Measurements from ENCODE around the gene RPTOR.
A peak's percentile ranks its signal among the peaks of the same experiment; 100 is the strongest.
"Not testable (repeated sequence)": the region's sequence is repeated elsewhere in the genome, so short reads cannot be mapped to it uniquely, and the experiment has no call there.

Gene RPTOR

GRCh38 chr17:80815151-80815681, 270.6 kb downstream of the RPTOR start:
- Histone ChIP-seq H2BK120ac (ENCODE audit: low read depth, low read length) (no peak overlapping the region), H3K4me3 (ENCODE audit: low read length in 2 of 2) (no peak overlapping the region), H2AK5ac (ENCODE audit: low read depth, low read length) (no peak overlapping the region), H3K23ac (ENCODE audit: low read depth, low read length, poor library complexity) (no peak overlapping the region), H2BK12ac (ENCODE audit: low read length) (no peak overlapping the region), H3K27me3 (ENCODE audit: control insufficient read depth in 3 of 3, insufficient read depth in 3 of 3, low read depth in 1 of 3, low read length in 3 of 3) (no peaks in the 10 kb centered on the region), H3K36me3 (replicated peaks in 1 of 2; ENCODE audit: control insufficient read depth in 2 of 2, insufficient read depth in 2 of 2, low read length in 2 of 2) (no peaks in the 10 kb centered on the region), H2AFZ (ENCODE audit: low read length) (no peak overlapping the region), H3K18ac (ENCODE audit: low read length) (peak overlapping the region; percentile 35), H2BK5ac (ENCODE audit: low read length) (no peak overlapping the region), H3K9me3 (replicated peaks in 1 of 2; ENCODE audit: control insufficient read depth in 2 of 2, insufficient read depth in 1 of 2, low read depth in 1 of 2, low read length in 2 of 2) (no peaks in the 10 kb centered on the region), H3K27ac (replicated peaks; ENCODE audit: low read length) (peak overlapping the region; percentile 26), H3K9ac (ENCODE audit: low read depth, low read length, poor library complexity) (no peak overlapping the region), H3K4ac (ENCODE audit: low read length) (no peak overlapping the region), H4K8ac (ENCODE audit: low read depth, low read length) (no peak overlapping the region), H3K4me1 (ENCODE audit: control insufficient read depth in 2 of 2, insufficient read depth in 1 of 2, low read depth in 1 of 2, low read length in 2 of 2) (peaks cover 0 to 5% of the 10 kb centered on the region in 2 donors), H2BK15ac (ENCODE audit: low read length) (no peak overlapping the region), H3K79me1 (ENCODE audit: low read depth, low read length) (no peaks in the 10 kb centered on the region), H4K91ac (ENCODE audit: low read depth, low read length, poor library complexity) (no peak overlapping the region), H3K4me2 (ENCODE audit: insufficient read depth, low read length, poor library complexity, severe bottlenecking) (no peak overlapping the region), H3K14ac (ENCODE audit: low read length) (no peak overlapping the region)
- no CpG with 5 or more reads among the region's 10 CpGs for WGBS, 2 donors (ENCODE audit: extremely low coverage in 2 of 2, insufficient read length in 2 of 2, insufficient replicate concordance in 1 of 2)
- DNase-seq (ENCODE audit: low spot score): no peak

GRCh38 chr17:80815718-80816117, 271.1 kb downstream of the RPTOR start:
- not testable (repeated sequence) for H2BK12ac ChIP-seq (ENCODE audit: low read length); H4K91ac ChIP-seq (ENCODE audit: low read depth, low read length, poor library complexity); H3K27ac ChIP-seq (replicated peaks; ENCODE audit: low read length); H3K9me3 ChIP-seq (replicated peaks in 1 of 2; ENCODE audit: control insufficient read depth in 2 of 2, insufficient read depth in 1 of 2, low read depth in 1 of 2, low read length in 2 of 2); H3K4me2 ChIP-seq (ENCODE audit: insufficient read depth, low read length, poor library complexity, severe bottlenecking); H3K36me3 ChIP-seq (replicated peaks in 1 of 2; ENCODE audit: control insufficient read depth in 2 of 2, insufficient read depth in 2 of 2, low read length in 2 of 2); H2BK120ac ChIP-seq (ENCODE audit: low read depth, low read length); H3K18ac ChIP-seq (ENCODE audit: low read length); H3K23ac ChIP-seq (ENCODE audit: low read depth, low read length, poor library complexity); H3K4me3 ChIP-seq (ENCODE audit: low read length in 2 of 2); H2AK5ac ChIP-seq (ENCODE audit: low read depth, low read length); H3K79me1 ChIP-seq (ENCODE audit: low read depth, low read length); H3K27me3 ChIP-seq (ENCODE audit: control insufficient read depth in 3 of 3, insufficient read depth in 3 of 3, low read depth in 1 of 3, low read length in 3 of 3); H2BK5ac ChIP-seq (ENCODE audit: low read length); DNase-seq (ENCODE audit: low spot score); H2AFZ ChIP-seq (ENCODE audit: low read length); H3K4me1 ChIP-seq (ENCODE audit: control insufficient read depth in 2 of 2, insufficient read depth in 1 of 2, low read depth in 1 of 2, low read length in 2 of 2); H2BK15ac ChIP-seq (ENCODE audit: low read length); H3K9ac ChIP-seq (ENCODE audit: low read depth, low read length, poor library complexity); H3K4ac ChIP-seq (ENCODE audit: low read length); H4K8ac ChIP-seq (ENCODE audit: low read depth, low read length); H3K14ac ChIP-seq (ENCODE audit: low read length)
- WGBS, 2 donors (ENCODE audit: extremely low coverage in 2 of 2, insufficient read length in 2 of 2, insufficient replicate concordance in 1 of 2): no CpG with 5 or more reads among the region's 23 CpGs

GRCh38 chr17:80816241-80817103, 271.8 kb downstream of the RPTOR start:
- peak overlapping the region; percentile 20 for H3K23ac ChIP-seq (ENCODE audit: low read depth, low read length, poor library complexity)
- peak overlapping the region in 1 of 2 donors; percentile 14 for H3K4me3 ChIP-seq (ENCODE audit: low read length in 2 of 2)
- no peaks in the 10 kb centered on the region for H3K79me1 ChIP-seq (ENCODE audit: low read depth, low read length)
- no peaks in the 10 kb centered on the region for H3K9me3 ChIP-seq (replicated peaks in 1 of 2; ENCODE audit: control insufficient read depth in 2 of 2, insufficient read depth in 1 of 2, low read depth in 1 of 2, low read length in 2 of 2)
- no peak overlapping the region for H2AFZ ChIP-seq (ENCODE audit: low read length)
- no peak overlapping the region for H2BK15ac ChIP-seq (ENCODE audit: low read length)
- H3K27ac ChIP-seq (replicated peaks; ENCODE audit: low read length): no peak overlapping the region
- peak overlapping the region; percentile 51 for H3K9ac ChIP-seq (ENCODE audit: low read depth, low read length, poor library complexity)
- no peak overlapping the region for H2BK12ac ChIP-seq (ENCODE audit: low read length)
- H3K14ac ChIP-seq (ENCODE audit: low read length): peak overlapping the region; percentile 48
- H3K4ac ChIP-seq (ENCODE audit: low read length): no peak overlapping the region
- no peak overlapping the region for H2AK5ac ChIP-seq (ENCODE audit: low read depth, low read length)
- peaks cover 5 to 7% of the 10 kb centered on the region in 2 donors for H3K4me1 ChIP-seq (ENCODE audit: control insufficient read depth in 2 of 2, insufficient read depth in 1 of 2, low read depth in 1 of 2, low read length in 2 of 2)
- no peaks in the 10 kb centered on the region for H3K36me3 ChIP-seq (replicated peaks in 1 of 2; ENCODE audit: control insufficient read depth in 2 of 2, insufficient read depth in 2 of 2, low read length in 2 of 2)
- no peak overlapping the region for H2BK120ac ChIP-seq (ENCODE audit: low read depth, low read length)
- H4K91ac ChIP-seq (ENCODE audit: low read depth, low read length, poor library complexity): no peak overlapping the region
- H4K8ac ChIP-seq (ENCODE audit: low read depth, low read length): no peak overlapping the region
- DNase-seq (ENCODE audit: low spot score): no peak
- no peak overlapping the region for H3K4me2 ChIP-seq (ENCODE audit: insufficient read depth, low read length, poor library complexity, severe bottlenecking)
- no peak overlapping the region for H2BK5ac ChIP-seq (ENCODE audit: low read length)
- H3K18ac ChIP-seq (ENCODE audit: low read length): peak overlapping the region; percentile 40
- no peaks in the 10 kb centered on the region for H3K27me3 ChIP-seq (ENCODE audit: control insufficient read depth in 3 of 3, insufficient read depth in 3 of 3, low read depth in 1 of 3, low read length in 3 of 3)
- no CpG with 5 or more reads among the region's 24 CpGs for WGBS, 2 donors (ENCODE audit: extremely low coverage in 2 of 2, insufficient read length in 2 of 2, insufficient replicate concordance in 1 of 2)

GRCh38 chr17:80817321-80817845, 272.7 kb downstream of the RPTOR start:
- no peak overlapping the region for H2AK5ac ChIP-seq (ENCODE audit: low read depth, low read length)
- no peak overlapping the region for H3K14ac ChIP-seq (ENCODE audit: low read length)
- peak overlapping the region; percentile 31 for H4K91ac ChIP-seq (ENCODE audit: low read depth, low read length, poor library complexity)
- H3K9me3 ChIP-seq (replicated peaks in 1 of 2; ENCODE audit: control insufficient read depth in 2 of 2, insufficient read depth in 1 of 2, low read depth in 1 of 2, low read length in 2 of 2): peaks cover 0 to 2% of the 10 kb centered on the region in 2 donors
- no peaks in the 10 kb centered on the region for H3K79me1 ChIP-seq (ENCODE audit: low read depth, low read length)
- no CpG with 5 or more reads among the region's 11 CpGs for WGBS, 2 donors (ENCODE audit: extremely low coverage in 2 of 2, insufficient read length in 2 of 2, insufficient replicate concordance in 1 of 2)
- no peak overlapping the region for H3K4me2 ChIP-seq (ENCODE audit: insufficient read depth, low read length, poor library complexity, severe bottlenecking)
- H4K8ac ChIP-seq (ENCODE audit: low read depth, low read length): no peak overlapping the region
- no peak overlapping the region for H2BK120ac ChIP-seq (ENCODE audit: low read depth, low read length)
- no peak overlapping the region for H2BK15ac ChIP-seq (ENCODE audit: low read length)
- peaks cover 5 to 7% of the 10 kb centered on the region in 2 donors for H3K4me1 ChIP-seq (ENCODE audit: control insufficient read depth in 2 of 2, insufficient read depth in 1 of 2, low read depth in 1 of 2, low read length in 2 of 2)
- H3K36me3 ChIP-seq (replicated peaks in 1 of 2; ENCODE audit: control insufficient read depth in 2 of 2, insufficient read depth in 2 of 2, low read length in 2 of 2): peaks cover 3 to 4% of the 10 kb centered on the region in 2 donors
- no peak overlapping the region for H2AFZ ChIP-seq (ENCODE audit: low read length)
- no peak overlapping the region for H3K4me3 ChIP-seq (ENCODE audit: low read length in 2 of 2)
- DNase-seq (ENCODE audit: low spot score): no peak
- H3K27me3 ChIP-seq (ENCODE audit: control insufficient read depth in 3 of 3, insufficient read depth in 3 of 3, low read depth in 1 of 3, low read length in 3 of 3): no peaks in the 10 kb centered on the region
- H3K9ac ChIP-seq (ENCODE audit: low read depth, low read length, poor library complexity): peak overlapping the region; percentile 13
- H2BK12ac ChIP-seq (ENCODE audit: low read length): no peak overlapping the region
- peak overlapping the region; percentile 29 for H2BK5ac ChIP-seq (ENCODE audit: low read length)
- H3K23ac ChIP-seq (ENCODE audit: low read depth, low read length, poor library complexity): peak overlapping the region; percentile 17
- H3K27ac ChIP-seq (replicated peaks; ENCODE audit: low read length): no peak overlapping the region
- no peak overlapping the region for H3K4ac ChIP-seq (ENCODE audit: low read length)
- no peak overlapping the region for H3K18ac ChIP-seq (ENCODE audit: low read length)

All from neuronal stem cell (in vitro differentiated cells).